KMS-11 (cell line): ENCODE data around the gene NUP93.

Experiments used
- H2AFZ ChIP-seq: fragments of 200-600 bp; sonication (generic); 2 replicates; pipeline ENCODE4 v1.6.1; 2016; ENCODE audit warnings: antibody characterized with exemption, mixed run types, low read depth
- H3K27ac ChIP-seq: fragments of 200-600 bp; sonication (generic); 2 replicates; pipeline ENCODE4 v1.6.1; 2016; ENCODE audit warnings: mild to moderate bottlenecking, mixed run types
- H3K27me3 ChIP-seq: fragments of 200-600 bp; sonication (generic); 2 replicates; pipeline ENCODE4 v1.6.1; 2017; ENCODE audit warnings: mild to moderate bottlenecking, low read depth, mixed run types, moderate library complexity; ENCODE audit not compliant: insufficient read depth
- H3K36me3 ChIP-seq: fragments of 200-600 bp; sonication (generic); 2 replicates; pipeline ENCODE4 v1.6.1; 2017; ENCODE audit warnings: mild to moderate bottlenecking, mixed run types; ENCODE audit not compliant: insufficient read depth
- H3K4me1 ChIP-seq: fragments of 200-600 bp; sonication (generic); 2 replicates; pipeline ENCODE4 v1.6.1; 2016; ENCODE audit warnings: mild to moderate bottlenecking, low read depth, mixed run types; ENCODE audit not compliant: poor library complexity, severe bottlenecking
- H3K4me2 ChIP-seq: fragments of 200-600 bp; sonication (generic); 2 replicates; pipeline ENCODE4 v1.7.0; 2016; ENCODE audit warnings: mild to moderate bottlenecking, mixed run types
- H3K4me3 ChIP-seq: fragments of 200-600 bp; sonication (generic); IDR thresholded peaks from 2 replicates; pipeline ENCODE4 v1.6.1; 2017; ENCODE audit warnings: low read depth, low read length, mixed read lengths; ENCODE audit not compliant: insufficient read depth
- H3K79me2 ChIP-seq: fragments of 200-600 bp; sonication (generic); 2 replicates; pipeline ENCODE4 v1.6.1; 2016; ENCODE audit warnings: low read depth, mixed run types; ENCODE audit not compliant: insufficient read depth
- H3K9ac ChIP-seq: fragments of 200-600 bp; sonication (generic); 2 replicates; pipeline ENCODE4 v1.6.1; 2016; ENCODE audit warnings: mild to moderate bottlenecking, mixed run types
- H4K20me1 ChIP-seq: fragments of 200-600 bp; sonication (generic); 2 replicates; pipeline ENCODE4 v1.6.1; 2016; ENCODE audit warnings: mild to moderate bottlenecking, mixed run types; ENCODE audit not compliant: insufficient read depth
- CTCF ChIP-seq: fragments of 200-600 bp; sonication (generic); conservative IDR thresholded peaks from 2 replicates; pipeline ENCODE4 v1.6.1; 2017; ENCODE audit warnings: low read depth, mild to moderate bottlenecking, antibody characterized with exemption, low read length, moderate library complexity, mixed read lengths

The NUP93 gene

GRCh38 chr16:56732832-56733231 is 2.9 kb downstream of the NUP93 start:
- H2AFZ ChIP-seq = no peak overlapping the region
- H3K4me2 ChIP-seq = no peak overlapping the region; the same call in 1 of the 2 replicates
- H3K36me3 ChIP-seq = no peaks in the 10 kb centered on the region
- H3K4me1 ChIP-seq = peaks cover 24% of the 10 kb centered on the region
- no peak overlapping the region for H3K4me3 ChIP-seq
- no peaks in the 10 kb centered on the region for H3K27me3 ChIP-seq
- no peak overlapping the region for H3K27ac ChIP-seq
- no peak for TF ChIP-seq CTCF
- no peak overlapping the region for H3K9ac ChIP-seq
- peaks cover 69% of the 10 kb centered on the region for H3K79me2 ChIP-seq
- no peaks in the 10 kb centered on the region; the same call in 1 of the 2 replicates for H4K20me1 ChIP-seq

- Histone ChIP-seq H3K27me3 (no peaks in the 10 kb centered on the region), H3K9ac (no peak overlapping the region), H3K79me2 (peaks cover 77% of the 10 kb centered on the region), H3K4me2 (no peak overlapping the region), H3K4me1 (peaks cover 24% of the 10 kb centered on the region), H4K20me1 (no peaks in the 10 kb centered on the region; the same call in 1 of the 2 replicates), H3K4me3 (no peak overlapping the region), H3K27ac (no peak overlapping the region), H3K36me3 (no peaks in the 10 kb centered on the region), H2AFZ (no peak overlapping the region)
- TF ChIP-seq CTCF = no peak
Measured at GRCh38 chr16:56734429-56734828, 4.5 kb downstream of the NUP93 start.

- Histone ChIP-seq H3K36me3 (no peaks in the 10 kb centered on the region), H3K4me2 (no peak overlapping the region), H4K20me1 (no peaks in the 10 kb centered on the region; the same call in 1 of the 2 replicates), H3K27me3 (no peaks in the 10 kb centered on the region), H3K79me2 (peaks cover 63% of the 10 kb centered on the region), H3K4me1 (peaks cover 16% of the 10 kb centered on the region), H2AFZ (no peak overlapping the region), H3K9ac (no peak overlapping the region), H3K4me3 (no peak overlapping the region), H3K27ac (no peak overlapping the region)
- no peak for TF ChIP-seq CTCF
Measured at GRCh38 chr16:56736476-56736875, 6.5 kb downstream of the NUP93 start.

GRCh38 chr16:56737539-56737938 is 7.6 kb downstream of the NUP93 start:
- H3K4me1 ChIP-seq = peaks cover 6% of the 10 kb centered on the region
- H2AFZ ChIP-seq = no peak overlapping the region
- no peaks in the 10 kb centered on the region; the same call in 1 of the 2 replicates for H4K20me1 ChIP-seq
- no peak overlapping the region for H3K4me2 ChIP-seq
- H3K9ac ChIP-seq = no peak overlapping the region
- no peak overlapping the region for H3K4me3 ChIP-seq
- no peak overlapping the region for H3K27ac ChIP-seq
- peaks cover 57% of the 10 kb centered on the region; the same call in 1 of the 2 replicates for H3K79me2 ChIP-seq
- no peaks in the 10 kb centered on the region for H3K27me3 ChIP-seq
- H3K36me3 ChIP-seq = no peaks in the 10 kb centered on the region
- TF ChIP-seq CTCF = no peak
